H1 (cell line): Measurements from ENCODE around the gene ARNT2. TPM values are rescaled to one million over a fixed set of nuclear protein-coding genes. Genes with fewer than 3 reads are reported as not detected.

ENCODE experiments used
- CTCF ChIA-PET: fragments of 300-600 bp; sonication (Branson Sonifier 250); formaldehyde crosslinking; loops from one replicate; lab custom pipeline; 2021; ENCODE audit not compliant: partially characterized antibody; lab: Charles Lee
- POLR2A ChIA-PET: fragments of 300-600 bp; sonication (Branson Sonifier 250); formaldehyde crosslinking; loops from one replicate; lab custom pipeline; 2021; ENCODE audit warnings: inconsistent platforms; ENCODE audit not compliant: partially characterized antibody; lab: Charles Lee
- DNase-seq, 2 experiments: peaks; one replicate each; pipeline versions ENCODE4 v3.0.0 to v3.0.0-alpha.2; 2010 to 2022; ENCODE audit warnings: low spot score in 2 of 2, low read depth in 1 of 2, mixed read lengths in 1 of 2
- FAIRE-seq: peaks from 2 replicates; lab custom pipeline; 2011; peaks lifted over from hg19 to GRCh38; lab: Jason Lieb, UNC
- H2AFZ ChIP-seq: 2 replicates; pipeline ENCODE4 v1.8.1; 2012; ENCODE audit warnings: low read length, inconsistent platforms
- H2AK5ac ChIP-seq: 2 replicates; pipeline ENCODE4 v1.6.1; 2013; ENCODE audit warnings: low read depth, low read length
- H2BK120ac ChIP-seq: replicated peaks from 2 replicates; pipeline ENCODE3; 2013; ENCODE audit warnings: low read depth, low read length, inconsistent platforms
- H2BK12ac ChIP-seq: 2 replicates; pipeline ENCODE4 v1.6.1; 2013; ENCODE audit warnings: low read depth, low read length
- H2BK15ac ChIP-seq: 2 replicates; pipeline ENCODE4 v1.6.1; 2013; ENCODE audit warnings: low read length
- H2BK20ac ChIP-seq: 2 replicates; pipeline ENCODE4 v1.6.1; 2013; ENCODE audit warnings: low read length
- H2BK5ac ChIP-seq: 2 replicates; pipeline ENCODE4 v1.6.1; 2013; ENCODE audit warnings: low read depth, low read length
- H3K14ac ChIP-seq: 2 replicates; pipeline ENCODE4 v1.6.1; 2013; ENCODE audit warnings: inconsistent platforms; ENCODE audit not compliant: insufficient read length
- H3K18ac ChIP-seq: 2 replicates; pipeline ENCODE4 v1.6.1; 2013; ENCODE audit warnings: low read length; ENCODE audit errors: extremely low read depth
- H3K23ac ChIP-seq: 2 replicates; pipeline ENCODE4 v1.6.1; 2013; ENCODE audit warnings: inconsistent platforms; ENCODE audit not compliant: insufficient read length
- H3K23me2 ChIP-seq: 2 replicates; pipeline ENCODE4 v1.6.1; 2013; ENCODE audit warnings: low read depth, low read length
- H3K27ac ChIP-seq: 2 replicates; pipeline ENCODE4 v1.6.1; 2011; ENCODE audit warnings: low read depth, low read length, inconsistent platforms
- H3K27me3 ChIP-seq, 4 experiments: replicated peaks in 1 of 4; 1 replicate in 1 of 4; 2 replicates in 3 of 4; pipeline versions ENCODE4 v1.6.1 to v1.8.1; 2011 to 2013; ENCODE audit warnings: low read length in 3 of 4, mild to moderate bottlenecking in 3 of 4, inconsistent platforms in 2 of 4, mixed read lengths in 2 of 4, moderate library complexity in 1 of 4; ENCODE audit not compliant: control insufficient read depth in 3 of 4, insufficient read depth in 3 of 4; ENCODE audit errors: extremely low read depth in 1 of 4
- H3K36me3 ChIP-seq, 4 experiments: 2 replicates each; pipeline versions ENCODE4 v1.6.1 to v1.8.1; 2011 to 2013; ENCODE audit warnings: mild to moderate bottlenecking in 4 of 4, low read length in 3 of 4, moderate library complexity in 2 of 4, control low read depth in 1 of 4, inconsistent platforms in 1 of 4; ENCODE audit not compliant: insufficient read depth in 4 of 4, control insufficient read depth in 2 of 4
- H3K4ac ChIP-seq: replicated peaks from 2 replicates; pipeline ENCODE3; 2013; ENCODE audit warnings: low read length, low read depth, mixed read lengths, inconsistent platforms; ENCODE audit not compliant: insufficient read length
- H3K4me1 ChIP-seq, 4 experiments: replicated peaks in 1 of 4; 1 replicate in 1 of 4; 2 replicates in 3 of 4; pipeline versions ENCODE4 v1.6.1 to v1.8.1; 2011 to 2013; ENCODE audit warnings: low read length in 3 of 4, inconsistent platforms in 2 of 4, mixed read lengths in 1 of 4; ENCODE audit not compliant: insufficient read depth in 4 of 4, control insufficient read depth in 3 of 4
- H3K4me2 ChIP-seq, 2 experiments: 2 replicates each; pipeline versions ENCODE4 v1.6.1 to v1.8.1; 2011 to 2013; ENCODE audit warnings: low read depth in 2 of 2, low read length in 2 of 2, control low read depth in 1 of 2, inconsistent platforms in 1 of 2, mild to moderate bottlenecking in 1 of 2; ENCODE audit not compliant: insufficient read depth in 1 of 2
- H3K4me3 ChIP-seq, 4 experiments: fragments of 200-600, 300-600 bp in 1 of 4; sonication (generic), shearing (Covaris generic), sonication (Bioruptor Twin) in 1 of 4; 2 replicates each; pipeline versions ENCODE4 v1.5.1 to v1.8.1; 2011 to 2016; ENCODE audit warnings: low read length in 4 of 4, low read depth in 3 of 4, control low read depth in 2 of 4, inconsistent platforms in 2 of 4, mild to moderate bottlenecking in 2 of 4, mixed read lengths in 1 of 4, moderate library complexity in 1 of 4; ENCODE audit not compliant: insufficient read depth in 2 of 4; ENCODE audit errors: extremely low read depth in 1 of 4
- H3K56ac ChIP-seq: replicated peaks from 2 replicates; pipeline ENCODE3; 2013; ENCODE audit warnings: low read depth, mild to moderate bottlenecking, mixed read lengths, low read length, inconsistent platforms; ENCODE audit not compliant: insufficient read length
- H3K79me1 ChIP-seq: 2 replicates; pipeline ENCODE4 v1.6.1; 2013; ENCODE audit warnings: low read depth, low read length, control low read depth
- H3K79me2 ChIP-seq, 2 experiments: 2 replicates each; pipeline versions ENCODE4 v1.6.1 to v1.8.1; 2012 to 2013; ENCODE audit warnings: low read length in 2 of 2, mild to moderate bottlenecking in 2 of 2, inconsistent platforms in 1 of 2; ENCODE audit not compliant: insufficient read depth in 2 of 2, control insufficient read depth in 1 of 2
- H3K9ac ChIP-seq, 4 experiments: replicated peaks in 1 of 4; 1 replicate in 1 of 4; 2 replicates in 3 of 4; pipeline versions ENCODE4 v1.6.1 to v1.8.1; 2011 to 2013; ENCODE audit warnings: low read depth in 3 of 4, low read length in 3 of 4, control low read depth in 2 of 4, mild to moderate bottlenecking in 2 of 4, moderate library complexity in 2 of 4, inconsistent platforms in 1 of 4; ENCODE audit errors: extremely low read depth in 1 of 4
- H3K9me3 ChIP-seq, 2 experiments: 2 replicates each; pipeline versions ENCODE4 v1.6.1 to v1.8.1; 2012 to 2013; ENCODE audit warnings: mild to moderate bottlenecking in 2 of 2, moderate library complexity in 2 of 2, control low read depth in 1 of 2, inconsistent platforms in 1 of 2, low read depth in 1 of 2, low read length in 1 of 2, mixed read lengths in 1 of 2; ENCODE audit not compliant: insufficient read depth in 2 of 2
- H4K20me1 ChIP-seq, 2 experiments: replicated peaks in 1 of 2; 2 replicates each; pipeline versions ENCODE3 to v1.8.1; 2011 to 2013; ENCODE audit warnings: inconsistent platforms in 2 of 2, low read length in 2 of 2, mild to moderate bottlenecking in 1 of 2; ENCODE audit not compliant: insufficient read depth in 2 of 2, control insufficient read depth in 1 of 2
- H4K5ac ChIP-seq: 2 replicates; pipeline ENCODE4 v1.6.1; 2013; ENCODE audit warnings: low read length, low read depth, mixed read lengths, inconsistent platforms; ENCODE audit not compliant: insufficient read length
- H4K8ac ChIP-seq: 2 replicates; pipeline ENCODE4 v1.8.0; 2013; ENCODE audit warnings: mild to moderate bottlenecking, moderate library complexity, low read length, inconsistent platforms; ENCODE audit not compliant: insufficient read depth; ENCODE audit errors: extremely low read depth
- H4K91ac ChIP-seq: replicated peaks from 2 replicates; pipeline ENCODE3; 2013; ENCODE audit warnings: low read length, mixed read lengths, inconsistent platforms; ENCODE audit not compliant: insufficient read length
- CBX5 ChIP-seq: fragments of 300-800, 300-1000 bp; sonication (generic); IDR thresholded peaks from 2 replicates; pipeline ENCODE4 v1.7.1; 2016; ENCODE audit warnings: antibody characterized with exemption, low read length, low read depth
- HDAC6 ChIP-seq: IDR thresholded peaks from one replicate; pipeline ENCODE4 v1.7.1; 2012; ENCODE audit warnings: low read depth, mild to moderate bottlenecking, inconsistent platforms, low read length, moderate library complexity
- JUND ChIP-seq: IDR thresholded peaks from 2 replicates; pipeline ENCODE4 v1.6.1; 2011; ENCODE audit warnings: mild to moderate bottlenecking, improper control_type of control experiment, low read length
- SP4 ChIP-seq: IDR thresholded peaks from 2 replicates; pipeline ENCODE4 v1.6.1; 2012; ENCODE audit warnings: low read length, inconsistent platforms
- WGBS, 2 experiments: shearing (Covaris generic) in 1 of 2; methylation state at CpG; one replicate each; pipeline versions ENCODE4 v1.1.6 to v1.1.7; 2013 to 2015; ENCODE audit warnings: low lambda C conversion rate in 2 of 2, mixed read lengths in 2 of 2, inconsistent platforms in 1 of 2, low coverage in 1 of 2, missing lambda C conversion rate in 1 of 2; ENCODE audit not compliant: insufficient replicate concordance in 2 of 2, insufficient coverage in 1 of 2, insufficient read length in 1 of 2; ENCODE audit errors: extremely low coverage in 1 of 2, missing lambda C conversion rate in 1 of 2; 5-methylcytosine and 5-hydroxymethylcytosine counted together
- polyA plus RNA-seq, 7 experiments: library from polyadenylated mRNA; depleted of rRNA in 3 of 7; stranded (reverse) in 5 of 7; unstranded in 2 of 7; fragments of >200 nt in 5 of 7; fragments of 200-250 nt in 2 of 7; gene quantifications; 1 replicate in 5 of 7; 2 replicates in 1 of 7; 4 replicates in 1 of 7; pipeline versions ENCODE4 v1.2.1 to v1.2.3, GENCODE V29; 2011 to 2013; ENCODE audit warnings: missing spikeins in 2 of 7, mixed read lengths in 2 of 7
- total RNA-seq: library from RNA; stranded (reverse); fragmentation: NEBNext Ultra II Directional; extraction: Animal tissue kit (Norgen Biotek cat#: 25700); gene quantifications from 2 replicates; pipeline ENCODE4 v1.2.1, GENCODE V29; 2021

ARNT2 gene
- total and polyA plus RNA-seq, 2 of the 8 experiments (the other 6 are each of a cell fraction or from before 2014, with no cell fraction given) = 9.5 to 14.6 TPM

- Histone ChIP-seq H3K14ac (no peak overlapping the region), H3K4me3 (no peak overlapping the region), H3K23ac (no peak overlapping the region), H4K8ac (no peak overlapping the region), H3K4me1 (peaks cover 0 to 13% (median 3%) of the 10 kb centered on the region in 4 experiments; a peak in 4 of 7 replicates), H2BK120ac (no peak overlapping the region), H3K18ac (no peak overlapping the region), H3K79me1 (no peaks in the 10 kb centered on the region), H3K23me2 (no peaks in the 10 kb centered on the region), H3K27me3 (no peaks in the 10 kb centered on the region), H4K20me1 (peaks cover 0 to 2% of the 10 kb centered on the region in 2 experiments), H3K79me2 (no peaks in the 10 kb centered on the region), H3K4me2 (no peak overlapping the region), H4K5ac (no peak overlapping the region), H3K9ac (no peak overlapping the region), H4K91ac (no peak overlapping the region), H2BK15ac (no peak overlapping the region), H2BK5ac (no peak overlapping the region), H3K4ac (no peak overlapping the region), H2AK5ac (no peak overlapping the region), H3K36me3 (no peaks in the 10 kb centered on the region), H2BK20ac (no peak overlapping the region), H2AFZ (no peak overlapping the region), H3K56ac (no peak overlapping the region), H3K9me3 (no peaks in the 10 kb centered on the region), H2BK12ac (no peak overlapping the region), H3K27ac (no peak overlapping the region)
- no peak for FAIRE-seq
- TF ChIP-seq JUND = no peak
- TF ChIP-seq CBX5 = no peak
- TF ChIP-seq SP4 = no peak
- no peak for TF ChIP-seq HDAC6
- ChIA-PET POLR2A (interaction anchor here (0.7 kb wide), 1 partner anchor 176 kb away, joined by 4 read pairs; no protein-coding TSS in a partner anchor), CTCF (interaction anchor here (1.8 to 5.1 kb wide), 3 partner anchors 28 to 212 kb away, joined by 4 to 56 read pairs (median 9); no protein-coding TSS in a partner anchor)
- WGBS, 2 experiments = 85% methylated on average over 8 of the region's 8 CpGs; no CpG with 5 or more reads in 1 of the 2 experiments
- DNase-seq = peak in 1 of 2 experiments; percentile 24
These were observed 159.9 kb downstream of the ARNT2 start for GRCh38 chr15:80564056-80564455.
